KMS-11 (cell line): ENCODE data around the gene NT5C2.

Experiments
- H2AFZ ChIP-seq: fragments of 200-600 bp; sonication (generic); 2 replicates; pipeline ENCODE4 v1.6.1; 2016; ENCODE audit warnings: antibody characterized with exemption, mixed run types, low read depth
- H3K27ac ChIP-seq: fragments of 200-600 bp; sonication (generic); 2 replicates; pipeline ENCODE4 v1.6.1; 2016; ENCODE audit warnings: mild to moderate bottlenecking, mixed run types
- H3K27me3 ChIP-seq: fragments of 200-600 bp; sonication (generic); 2 replicates; pipeline ENCODE4 v1.6.1; 2017; ENCODE audit warnings: mild to moderate bottlenecking, low read depth, mixed run types, moderate library complexity; ENCODE audit not compliant: insufficient read depth
- H3K36me3 ChIP-seq: fragments of 200-600 bp; sonication (generic); 2 replicates; pipeline ENCODE4 v1.6.1; 2017; ENCODE audit warnings: mild to moderate bottlenecking, mixed run types; ENCODE audit not compliant: insufficient read depth
- H3K4me1 ChIP-seq: fragments of 200-600 bp; sonication (generic); 2 replicates; pipeline ENCODE4 v1.6.1; 2016; ENCODE audit warnings: mild to moderate bottlenecking, low read depth, mixed run types; ENCODE audit not compliant: poor library complexity, severe bottlenecking
- H3K4me2 ChIP-seq: fragments of 200-600 bp; sonication (generic); 2 replicates; pipeline ENCODE4 v1.7.0; 2016; ENCODE audit warnings: mild to moderate bottlenecking, mixed run types
- H3K4me3 ChIP-seq: fragments of 200-600 bp; sonication (generic); IDR thresholded peaks from 2 replicates; pipeline ENCODE4 v1.6.1; 2017; ENCODE audit warnings: low read depth, low read length, mixed read lengths; ENCODE audit not compliant: insufficient read depth
- H3K79me2 ChIP-seq: fragments of 200-600 bp; sonication (generic); 2 replicates; pipeline ENCODE4 v1.6.1; 2016; ENCODE audit warnings: low read depth, mixed run types; ENCODE audit not compliant: insufficient read depth
- H3K9ac ChIP-seq: fragments of 200-600 bp; sonication (generic); 2 replicates; pipeline ENCODE4 v1.6.1; 2016; ENCODE audit warnings: mild to moderate bottlenecking, mixed run types
- H4K20me1 ChIP-seq: fragments of 200-600 bp; sonication (generic); 2 replicates; pipeline ENCODE4 v1.6.1; 2016; ENCODE audit warnings: mild to moderate bottlenecking, mixed run types; ENCODE audit not compliant: insufficient read depth
- CTCF ChIP-seq: fragments of 200-600 bp; sonication (generic); conservative IDR thresholded peaks from 2 replicates; pipeline ENCODE4 v1.6.1; 2017; ENCODE audit warnings: low read depth, mild to moderate bottlenecking, antibody characterized with exemption, low read length, moderate library complexity, mixed read lengths

Gene NT5C2

GRCh38 chr10:103077491-103078308 lies 115.4 kb downstream of the NT5C2 start:
- H2AFZ ChIP-seq, result no peak overlapping the region
- H3K4me1 ChIP-seq, result no peaks in the 10 kb centered on the region
- no peak overlapping the region for H3K9ac ChIP-seq
- H3K27ac ChIP-seq, result no peak overlapping the region
- no peak overlapping the region for H3K4me2 ChIP-seq
- H3K36me3 ChIP-seq, result no peaks in the 10 kb centered on the region
- TF ChIP-seq CTCF, result no peak
- no peak overlapping the region for H3K4me3 ChIP-seq
- H4K20me1 ChIP-seq, result no peaks in the 10 kb centered on the region
- no peaks in the 10 kb centered on the region for H3K79me2 ChIP-seq
- H3K27me3 ChIP-seq, result no peaks in the 10 kb centered on the region

- Histone ChIP-seq H3K4me3 (no peak overlapping the region), H3K27ac (no peak overlapping the region), H3K27me3 (no peaks in the 10 kb centered on the region), H3K9ac (no peak overlapping the region), H3K79me2 (no peaks in the 10 kb centered on the region), H3K36me3 (no peaks in the 10 kb centered on the region), H4K20me1 (no peaks in the 10 kb centered on the region), H3K4me1 (no peaks in the 10 kb centered on the region), H3K4me2 (no peak overlapping the region), H2AFZ (no peak overlapping the region)
- TF ChIP-seq CTCF, result no peak
Measured at GRCh38 chr10:103077020-103077419, 116.1 kb downstream of the NT5C2 start.

GRCh38 chr10:103072891-103073290 lies 120.2 kb downstream of the NT5C2 start:
- no peaks in the 10 kb centered on the region for H3K36me3 ChIP-seq
- H3K27me3 ChIP-seq, result no peaks in the 10 kb centered on the region
- no peaks in the 10 kb centered on the region for H3K79me2 ChIP-seq
- H3K9ac ChIP-seq, result no peak overlapping the region
- TF ChIP-seq CTCF, result no peak
- H3K27ac ChIP-seq, result no peak overlapping the region
- H4K20me1 ChIP-seq, result no peaks in the 10 kb centered on the region
- H3K4me3 ChIP-seq, result no peak overlapping the region
- H3K4me2 ChIP-seq, result no peak overlapping the region
- peaks cover 10% of the 10 kb centered on the region for H3K4me1 ChIP-seq
- H2AFZ ChIP-seq, result no peak overlapping the region

- no peak overlapping the region for H3K9ac ChIP-seq
- TF ChIP-seq CTCF, result no peak
- no peaks in the 10 kb centered on the region for H3K27me3 ChIP-seq
- H3K4me2 ChIP-seq, result no peak overlapping the region
- peaks cover 14% of the 10 kb centered on the region for H3K4me1 ChIP-seq
- no peaks in the 10 kb centered on the region for H3K79me2 ChIP-seq
- no peak overlapping the region for H3K4me3 ChIP-seq
- no peaks in the 10 kb centered on the region for H3K36me3 ChIP-seq
- H4K20me1 ChIP-seq, result no peaks in the 10 kb centered on the region
- H3K27ac ChIP-seq, result no peak overlapping the region
- no peak overlapping the region for H2AFZ ChIP-seq
Measured at GRCh38 chr10:103072276-103072675, 120.8 kb downstream of the NT5C2 start.
